HEK293 (cell line): ENCODE data around the gene INO80B.

Experiments
- BCL11B ChIP-seq: fragments of 450-650 bp; formaldehyde crosslinking; IDR thresholded peaks from 2 replicates; pipeline ENCODE4 v1.5.1; 2016; ENCODE audit warnings: low read depth, missing biosample characterization, missing genetic modification characterization
- FEZF1 ChIP-seq: fragments of 450-650 bp; formaldehyde crosslinking; IDR thresholded peaks from 2 replicates; pipeline ENCODE4 v1.5.1; 2016; ENCODE audit warnings: missing biosample characterization, missing genetic modification characterization
- GLIS2 ChIP-seq: fragments of 450-650 bp; formaldehyde crosslinking; IDR thresholded peaks from 2 replicates; pipeline ENCODE4 v1.5.1; 2016; ENCODE audit warnings: missing biosample characterization, missing genetic modification characterization
- KLF1 ChIP-seq: fragments of 450-650 bp; formaldehyde crosslinking; IDR thresholded peaks from 2 replicates; pipeline ENCODE4 v1.5.1; 2016; ENCODE audit warnings: missing biosample characterization, missing genetic modification characterization
- KLF16 ChIP-seq: fragments of 450-650 bp; formaldehyde crosslinking; IDR thresholded peaks from 2 replicates; pipeline ENCODE4 v1.5.1; 2017; ENCODE audit warnings: missing biosample characterization, missing genetic modification characterization
- MYNN ChIP-seq: fragments of 450-650 bp; formaldehyde crosslinking; IDR thresholded peaks from 2 replicates; pipeline ENCODE4 v1.5.1; 2016; ENCODE audit warnings: missing biosample characterization, missing genetic modification characterization, borderline replicate concordance
- OVOL3 ChIP-seq: fragments of 450-650 bp; formaldehyde crosslinking; IDR thresholded peaks from 2 replicates; pipeline ENCODE4 v1.5.1; 2016; ENCODE audit warnings: missing biosample characterization, missing genetic modification characterization
- SCRT1 ChIP-seq: fragments of 450-650 bp; formaldehyde crosslinking; IDR thresholded peaks from 2 replicates; pipeline ENCODE4 v1.5.1; 2016; ENCODE audit warnings: missing biosample characterization, missing genetic modification characterization, borderline replicate concordance
- TCF7L2 ChIP-seq: IDR thresholded peaks from 2 replicates; pipeline ENCODE4 v1.6.1; 2011; ENCODE audit warnings: low read depth, mild to moderate bottlenecking, inconsistent platforms, low read length, moderate library complexity, borderline replicate concordance
- ZBTB20 ChIP-seq: fragments of 450-650 bp; formaldehyde crosslinking; IDR thresholded peaks from 2 replicates; pipeline ENCODE4 v1.5.1; 2016; ENCODE audit warnings: missing biosample characterization, missing genetic modification characterization
- ZBTB48 ChIP-seq: fragments of 450-650 bp; formaldehyde crosslinking; IDR thresholded peaks from 2 replicates; pipeline ENCODE4 v1.5.1; 2016; ENCODE audit warnings: missing biosample characterization, missing genetic modification characterization
- ZBTB49 ChIP-seq: fragments of 450-650 bp; formaldehyde crosslinking; IDR thresholded peaks from 2 replicates; pipeline ENCODE4 v1.5.1; 2016; ENCODE audit warnings: missing biosample characterization, missing genetic modification characterization, low read depth
- ZFP41 ChIP-seq: fragments of 450-650 bp; formaldehyde crosslinking; IDR thresholded peaks from 2 replicates; pipeline ENCODE4 v1.5.1; 2016; ENCODE audit warnings: missing biosample characterization, missing genetic modification characterization, borderline replicate concordance
- ZNF121 ChIP-seq: fragments of 450-650 bp; formaldehyde crosslinking; IDR thresholded peaks from 2 replicates; pipeline ENCODE4 v1.5.1; 2016; ENCODE audit warnings: missing biosample characterization, missing genetic modification characterization
- ZNF132 ChIP-seq: fragments of 450-650 bp; formaldehyde crosslinking; IDR thresholded peaks from 2 replicates; pipeline ENCODE4 v1.5.1; 2017; ENCODE audit warnings: missing biosample characterization, missing genetic modification characterization, borderline replicate concordance
- ZNF133 ChIP-seq: fragments of 450-650 bp; formaldehyde crosslinking; IDR thresholded peaks from 2 replicates; pipeline ENCODE4 v1.5.1; 2016; ENCODE audit warnings: missing biosample characterization, missing genetic modification characterization
- ZNF155 ChIP-seq: fragments of 450-650 bp; formaldehyde crosslinking; IDR thresholded peaks from 2 replicates; pipeline ENCODE4 v1.5.1; 2016; ENCODE audit warnings: missing biosample characterization, missing genetic modification characterization
- ZNF16 ChIP-seq: fragments of 450-650 bp; formaldehyde crosslinking; IDR thresholded peaks from 2 replicates; pipeline ENCODE4 v1.5.1; 2016; ENCODE audit warnings: low read depth, missing biosample characterization, missing genetic modification characterization
- ZNF19 ChIP-seq: fragments of 450-650 bp; formaldehyde crosslinking; IDR thresholded peaks from 2 replicates; pipeline ENCODE4; 2016; ENCODE audit warnings: missing biosample characterization, missing genetic modification characterization, low read depth
- ZNF23 ChIP-seq: fragments of 450-650 bp; formaldehyde crosslinking; IDR thresholded peaks from 2 replicates; pipeline ENCODE4 v1.5.1; 2016; ENCODE audit warnings: missing biosample characterization, missing genetic modification characterization, borderline replicate concordance
- ZNF341 ChIP-seq: fragments of 450-650 bp; formaldehyde crosslinking; IDR thresholded peaks from 2 replicates; pipeline ENCODE4; 2016; ENCODE audit warnings: low read depth, missing biosample characterization, missing genetic modification characterization
- ZNF362 ChIP-seq: fragments of 450-650 bp; formaldehyde crosslinking; IDR thresholded peaks from 2 replicates; pipeline ENCODE4 v1.5.1; 2016; ENCODE audit warnings: missing biosample characterization, missing genetic modification characterization
- ZNF488 ChIP-seq: fragments of 450-650 bp; formaldehyde crosslinking; IDR thresholded peaks from 2 replicates; pipeline ENCODE4 v1.5.1; 2016; ENCODE audit warnings: missing biosample characterization, missing genetic modification characterization
- ZNF510 ChIP-seq: fragments of 450-650 bp; formaldehyde crosslinking; IDR thresholded peaks from 2 replicates; pipeline ENCODE4 v1.5.1; 2018; ENCODE audit warnings: mild to moderate bottlenecking, missing genetic modification characterization, missing biosample characterization; ENCODE audit not compliant: insufficient replicate concordance
- ZNF514 ChIP-seq: fragments of 450-650 bp; formaldehyde crosslinking; IDR thresholded peaks from 2 replicates; pipeline ENCODE4 v1.5.1; 2016; ENCODE audit warnings: missing biosample characterization, missing genetic modification characterization
- ZNF530 ChIP-seq: fragments of 450-650 bp; formaldehyde crosslinking; IDR thresholded peaks from 2 replicates; pipeline ENCODE4 v1.5.1; 2016; ENCODE audit warnings: low read depth, missing biosample characterization, missing genetic modification characterization
- ZNF610 ChIP-seq: fragments of 450-650 bp; formaldehyde crosslinking; IDR thresholded peaks from 2 replicates; pipeline ENCODE4 v1.5.1; 2016; ENCODE audit warnings: missing biosample characterization, missing genetic modification characterization, borderline replicate concordance
- ZNF654 ChIP-seq: fragments of 450-650 bp; formaldehyde crosslinking; IDR thresholded peaks from 2 replicates; pipeline ENCODE4 v1.5.1; 2016; ENCODE audit warnings: low read depth, missing biosample characterization, missing genetic modification characterization
- ZNF677 ChIP-seq: fragments of 450-650 bp; IDR thresholded peaks from 2 replicates; pipeline ENCODE4 v1.5.0; 2018; ENCODE audit warnings: missing biosample characterization, mild to moderate bottlenecking, missing genetic modification characterization, moderate library complexity
- ZNF776 ChIP-seq: fragments of 450-650 bp; formaldehyde crosslinking; IDR thresholded peaks from 2 replicates; pipeline ENCODE4 v1.5.0; 2017; ENCODE audit warnings: missing biosample characterization, missing genetic modification characterization, borderline replicate concordance
- ZNF837 ChIP-seq: fragments of 450-650 bp; formaldehyde crosslinking; IDR thresholded peaks from 2 replicates; pipeline ENCODE4 v1.5.1; 2016; ENCODE audit warnings: missing biosample characterization, missing genetic modification characterization
- ZSCAN23 ChIP-seq: fragments of 450-650 bp; formaldehyde crosslinking; IDR thresholded peaks from 2 replicates; pipeline ENCODE4 v1.5.1; 2016; ENCODE audit warnings: missing biosample characterization, missing genetic modification characterization
- TF ChIP-seq, protein P1 (sequence below): fragments of 450-650 bp; formaldehyde crosslinking; IDR thresholded peaks from 2 replicates; pipeline ENCODE4 v1.5.1; 2016; ENCODE audit warnings: missing biosample characterization, missing genetic modification characterization
- TF ChIP-seq, protein P2 (sequence below): fragments of 450-650 bp; formaldehyde crosslinking; IDR thresholded peaks from 2 replicates; pipeline ENCODE4 v1.5.1; 2016; ENCODE audit warnings: missing biosample characterization, missing genetic modification characterization

The INO80B gene

DNA sequence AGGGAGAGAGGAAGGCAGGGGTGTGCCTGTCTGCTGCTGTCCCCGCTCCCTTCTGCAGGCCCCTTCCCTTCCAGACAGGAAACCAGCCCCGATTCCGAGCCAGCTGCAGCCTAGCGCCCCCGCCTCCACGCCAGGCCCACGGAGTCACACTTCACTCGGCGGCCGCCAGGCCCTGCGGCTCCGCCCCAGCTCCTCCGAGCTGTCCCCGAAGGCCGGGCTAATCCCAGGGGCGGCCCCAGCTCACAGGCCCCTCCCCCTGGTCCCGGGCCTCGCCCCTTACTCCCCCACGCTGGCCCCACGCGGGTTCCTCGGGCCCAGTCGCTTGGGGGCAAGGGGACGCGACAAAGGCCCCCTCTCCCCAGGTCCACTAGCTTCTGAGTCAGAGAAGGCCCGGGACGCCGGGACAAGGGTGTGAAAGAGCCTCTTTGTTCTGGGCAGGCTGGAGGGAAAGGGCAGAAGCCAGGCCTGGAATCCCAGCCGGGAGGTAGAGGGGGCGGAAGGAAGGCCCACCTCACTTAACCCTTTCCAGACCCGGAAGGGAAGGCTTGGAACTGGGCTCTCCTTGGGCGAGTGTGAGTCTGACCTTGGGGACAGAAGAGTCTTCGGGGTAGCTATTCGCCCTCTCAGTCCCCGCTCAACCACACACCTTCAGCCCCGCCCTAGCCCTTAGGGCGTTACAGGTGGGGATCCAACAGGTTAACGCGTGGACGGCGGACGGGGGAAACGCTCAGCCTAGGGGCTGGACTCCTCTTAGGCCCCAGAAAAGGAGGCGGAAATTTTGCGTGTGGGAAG, 14.3 kb upstream of the INO80B start (continued):
- TF ChIP-seq ZNF654 (tag by site-specific recombination) (no peak), GLIS2 (tag by site-specific recombination) (peak; percentile 100), ZNF19 (no peak), MYNN (tag by site-specific recombination) (0 out of 2 replicates have a peak, but pooled peaks have one; percentile 8), ZNF121 (no peak), SCRT1 (tag by site-specific recombination) (peak; percentile 100), KLF1 (tag by site-specific recombination) (peak; percentile 49), TCF7L2 (no peak; the same call in 1 of the 2 replicates), ZNF133 (tag by site-specific recombination) (no peak), ZBTB20 (tag by site-specific recombination) (peak; percentile 84), ZBTB48 (tag by site-specific recombination) (peak; percentile 61), ZFP41 (no peak), OVOL3 (tag by site-specific recombination) (no peak), ZBTB49 (tag by site-specific recombination) (no peak), ZNF510 (tag by site-specific recombination) (no peak), ZNF677 (tag by site-specific recombination) (no peak), ZNF23 (tag by site-specific recombination) (no peak), ZNF155 (tag by site-specific recombination) (no peak), BCL11B (tag by site-specific recombination) (no peak), ZNF132 (no peak), FEZF1 (no peak), ZNF514 (no peak), ZNF341 (tag by site-specific recombination) (peak; percentile 33; the same call in 1 of the 2 replicates), ZNF362 (tag by site-specific recombination) (no peak), ZNF488 (tag by site-specific recombination) (no peak), ZNF837 (no peak), KLF16 (tag by site-specific recombination) (peak; percentile 91), ZNF16 (tag by site-specific recombination) (no peak), ZNF610 (tag by site-specific recombination) (peak; percentile 56; the same call in 1 of the 2 replicates), ZNF776 (tag by site-specific recombination) (no peak), ZNF530 (no peak), ZSCAN23 (tag by site-specific recombination) (no peak)
- TF ChIP-seq, protein P1, sequence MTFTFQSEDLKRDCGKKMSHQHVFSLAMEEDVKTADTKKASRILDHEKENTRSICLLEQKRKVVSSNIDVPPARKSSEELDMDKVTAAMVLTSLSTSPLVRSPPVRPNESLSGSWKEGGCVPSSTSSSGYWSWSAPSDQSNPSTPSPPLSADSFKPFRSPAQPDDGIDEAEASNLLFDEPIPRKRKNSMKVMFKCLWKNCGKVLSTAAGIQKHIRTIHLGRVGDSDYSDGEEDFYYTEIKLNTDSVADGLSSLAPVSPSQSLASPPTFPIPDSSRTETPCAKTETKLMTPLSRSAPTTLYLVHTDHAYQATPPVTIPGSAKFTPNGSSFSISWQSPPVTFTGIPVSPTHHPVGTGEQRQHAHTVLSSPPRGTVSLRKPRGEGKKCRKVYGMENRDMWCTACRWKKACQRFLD, result no peak
- TF ChIP-seq, protein P2, sequence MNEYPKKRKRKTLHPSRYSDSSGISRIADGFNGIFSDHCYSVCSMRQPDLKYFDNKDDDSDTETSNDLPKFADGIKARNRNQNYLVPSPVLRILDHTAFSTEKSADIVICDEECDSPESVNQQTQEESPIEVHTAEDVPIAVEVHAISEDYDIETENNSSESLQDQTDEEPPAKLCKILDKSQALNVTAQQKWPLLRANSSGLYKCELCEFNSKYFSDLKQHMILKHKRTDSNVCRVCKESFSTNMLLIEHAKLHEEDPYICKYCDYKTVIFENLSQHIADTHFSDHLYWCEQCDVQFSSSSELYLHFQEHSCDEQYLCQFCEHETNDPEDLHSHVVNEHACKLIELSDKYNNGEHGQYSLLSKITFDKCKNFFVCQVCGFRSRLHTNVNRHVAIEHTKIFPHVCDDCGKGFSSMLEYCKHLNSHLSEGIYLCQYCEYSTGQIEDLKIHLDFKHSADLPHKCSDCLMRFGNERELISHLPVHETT (tag by site-specific recombination), result no peak
